ENCODE data around the gene CAPRIN1. TPM values are rescaled to one million over a fixed set of nuclear protein-coding genes. Genes with fewer than 3 reads are reported as not detected.

Gene CAPRIN1
- polyA plus RNA-seq, 2 donors = 54.0 to 58.8 TPM

DNA sequence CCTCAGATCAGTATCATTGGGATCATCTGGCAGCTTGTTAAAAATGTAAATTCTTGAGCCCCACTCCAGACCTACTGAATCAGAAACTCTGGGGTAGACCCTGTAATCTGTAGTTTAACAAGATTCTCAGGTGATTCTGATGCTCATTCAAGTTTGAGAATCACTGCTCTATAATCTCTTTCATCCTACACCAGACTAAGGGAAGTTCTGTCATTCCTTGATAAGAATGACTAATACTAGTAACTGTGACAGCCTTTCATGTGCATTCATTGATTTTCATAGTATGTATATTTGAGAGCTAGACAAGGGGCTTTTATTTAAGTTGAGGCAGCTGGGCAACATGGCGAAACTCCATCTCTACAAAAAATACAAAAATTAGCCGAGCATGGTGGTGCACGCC, 83.9 kb downstream of the CAPRIN1 start:
- H3K4me3 ChIP-seq (ENCODE audit: low read depth in 1 of 2, low read length in 2 of 2) = no peak overlapping the region
- H3K4me1 ChIP-seq (ENCODE audit: control insufficient read depth in 2 of 2, insufficient read depth in 2 of 2, low read length in 1 of 2) = no peaks in the 10 kb centered on the region
- H3K27ac ChIP-seq (ENCODE audit: low read depth in 2 of 2, low read length in 1 of 2) = no peak overlapping the region
- no peaks in the 10 kb centered on the region for H3K9me3 ChIP-seq (ENCODE audit: control insufficient read depth in 2 of 2, insufficient read depth in 1 of 2, low read depth in 1 of 2, low read length in 1 of 2)
- WGBS, 2 donors = 91 to 94% methylated on average over 3 of the region's 3 CpGs
- H3K27me3 ChIP-seq (ENCODE audit: control insufficient read depth in 1 of 2, insufficient read depth in 2 of 2, low read length in 2 of 2) = no peaks in the 10 kb centered on the region
- peaks cover 42 to 63% of the 10 kb centered on the region in 2 donors for H3K36me3 ChIP-seq (ENCODE audit: control insufficient read depth in 2 of 2, insufficient read depth in 2 of 2, low read length in 1 of 2)

DNA sequence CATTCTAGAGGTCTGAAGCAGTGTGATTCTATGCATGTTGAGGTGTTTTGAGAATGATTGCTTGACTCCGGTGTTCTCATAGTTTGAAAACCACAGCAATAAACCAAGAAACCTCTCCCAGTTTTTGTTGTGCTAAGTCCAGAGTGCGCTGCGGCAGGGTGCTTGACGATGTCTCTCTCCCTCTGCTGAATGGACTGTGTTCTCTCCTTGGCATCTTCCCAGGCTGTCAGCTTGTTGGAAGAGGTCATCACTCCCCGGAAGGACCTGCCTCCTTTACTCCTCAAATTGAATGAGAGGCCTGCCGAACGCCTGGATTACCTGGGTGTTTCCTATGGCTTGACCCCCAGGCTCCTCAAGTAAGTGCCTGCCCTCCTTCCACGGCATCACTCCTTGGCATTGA, 84.9 kb downstream of the CAPRIN1 start:
- Histone ChIP-seq H3K9me3 (ENCODE audit: control insufficient read depth in 2 of 2, insufficient read depth in 1 of 2, low read depth in 1 of 2, low read length in 1 of 2) (no peaks in the 10 kb centered on the region), H3K36me3 (ENCODE audit: control insufficient read depth in 2 of 2, insufficient read depth in 2 of 2, low read length in 1 of 2) (peaks cover 35 to 64% of the 10 kb centered on the region in 2 donors), H3K4me3 (ENCODE audit: low read depth in 1 of 2, low read length in 2 of 2) (no peak overlapping the region)

DNA sequence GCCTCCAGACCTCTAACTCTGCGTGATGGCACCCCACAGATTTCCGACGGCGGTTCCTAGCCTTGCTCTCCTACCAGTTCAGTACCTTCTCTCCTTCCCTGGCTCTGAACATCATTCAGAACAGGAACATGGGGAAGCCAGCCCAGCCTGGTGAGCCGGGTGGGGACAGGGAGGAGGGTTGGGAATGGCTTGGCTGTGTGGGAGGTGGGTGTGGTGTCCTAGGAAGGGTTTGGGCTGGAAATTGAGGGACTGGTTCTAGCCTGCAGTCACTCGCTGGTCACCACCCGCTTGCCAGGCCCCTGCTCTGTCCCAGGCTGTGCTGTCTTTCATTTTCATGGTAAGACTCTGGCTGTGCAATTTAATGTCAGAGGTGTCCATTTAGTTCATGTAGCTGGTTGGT, 87.8 kb downstream of the CAPRIN1 start:
- no peaks in the 10 kb centered on the region for H3K4me1 ChIP-seq (ENCODE audit: control insufficient read depth in 2 of 2, insufficient read depth in 2 of 2, low read length in 1 of 2)
- no peaks in the 10 kb centered on the region for H3K9me3 ChIP-seq (ENCODE audit: control insufficient read depth in 2 of 2, insufficient read depth in 1 of 2, low read depth in 1 of 2, low read length in 1 of 2)
- WGBS, 2 donors = 80 to 87% methylated on average over 7 of the region's 7 CpGs
- no peak overlapping the region for H3K4me3 ChIP-seq (ENCODE audit: low read depth in 1 of 2, low read length in 2 of 2)
- no peak overlapping the region for H3K27ac ChIP-seq (ENCODE audit: low read depth in 2 of 2, low read length in 1 of 2)
- H3K27me3 ChIP-seq (ENCODE audit: control insufficient read depth in 1 of 2, insufficient read depth in 2 of 2, low read length in 2 of 2) = no peaks in the 10 kb centered on the region
- peaks cover 52 to 66% of the 10 kb centered on the region in 2 donors for H3K36me3 ChIP-seq (ENCODE audit: control insufficient read depth in 2 of 2, insufficient read depth in 2 of 2, low read length in 1 of 2)

More for the DNA sequence above, 84.9 kb downstream of the CAPRIN1 start:
- 93 to 95% methylated on average over 8 of the region's 8 CpGs for WGBS, 2 donors
- Histone ChIP-seq H3K4me1 (ENCODE audit: control insufficient read depth in 2 of 2, insufficient read depth in 2 of 2, low read length in 1 of 2) (no peaks in the 10 kb centered on the region), H3K27ac (ENCODE audit: low read depth in 2 of 2, low read length in 1 of 2) (no peak overlapping the region), H3K27me3 (ENCODE audit: control insufficient read depth in 1 of 2, insufficient read depth in 2 of 2, low read length in 2 of 2) (no peaks in the 10 kb centered on the region)

DNA sequence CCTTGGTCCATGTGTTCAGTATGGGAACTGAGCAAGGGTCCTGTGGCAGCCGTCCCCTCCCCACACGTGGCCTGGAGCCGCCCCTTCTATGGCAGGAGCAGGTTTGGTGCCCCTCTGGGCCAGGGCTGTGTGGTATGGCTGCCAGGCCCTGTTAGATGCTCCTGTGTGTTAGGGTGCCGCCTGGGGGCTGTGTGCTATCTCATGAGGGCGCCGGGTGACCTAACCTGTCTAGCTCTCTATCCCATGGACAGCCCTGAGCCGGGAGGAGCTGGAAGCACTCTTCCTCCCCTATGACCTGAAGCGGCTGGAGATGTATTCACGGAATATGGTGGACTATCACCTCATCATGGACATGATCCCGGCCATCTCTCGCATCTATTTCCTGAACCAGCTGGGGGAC, 88.6 kb downstream of the CAPRIN1 start:
- H3K4me1 ChIP-seq (ENCODE audit: control insufficient read depth in 2 of 2, insufficient read depth in 2 of 2, low read length in 1 of 2) = no peaks in the 10 kb centered on the region
- H3K36me3 ChIP-seq (ENCODE audit: control insufficient read depth in 2 of 2, insufficient read depth in 2 of 2, low read length in 1 of 2) = peaks cover 44 to 65% of the 10 kb centered on the region in 2 donors

DNA sequence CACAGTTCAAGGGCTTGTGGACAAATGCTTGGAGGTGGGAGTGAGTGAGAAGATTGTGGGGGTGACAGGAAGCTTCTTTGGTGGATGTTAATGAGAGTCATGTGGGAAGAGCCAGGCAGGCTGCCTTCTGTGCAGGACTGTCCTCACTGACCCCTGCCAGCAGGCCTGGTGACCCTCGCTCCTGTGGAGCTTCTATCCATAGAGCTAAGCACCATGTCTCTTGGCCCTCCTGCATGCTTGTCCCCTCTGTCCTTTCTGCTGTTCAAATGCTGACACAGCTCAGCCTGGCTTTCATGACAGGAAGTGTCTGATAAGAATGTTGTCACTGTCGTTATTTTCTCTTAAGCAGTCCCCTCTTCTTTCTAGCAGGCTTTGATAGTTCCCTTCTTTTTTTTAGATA, 91.5 kb downstream of the CAPRIN1 start:
- no peaks in the 10 kb centered on the region for H3K27me3 ChIP-seq (ENCODE audit: control insufficient read depth in 1 of 2, insufficient read depth in 2 of 2, low read length in 2 of 2)
- H3K27ac ChIP-seq (ENCODE audit: low read depth in 2 of 2, low read length in 1 of 2) = no peak overlapping the region
- H3K4me3 ChIP-seq (ENCODE audit: low read depth in 1 of 2, low read length in 2 of 2) = no peak overlapping the region
- H3K36me3 ChIP-seq (ENCODE audit: control insufficient read depth in 2 of 2, insufficient read depth in 2 of 2, low read length in 1 of 2) = peaks cover 46 to 65% of the 10 kb centered on the region in 2 donors
- WGBS, 2 donors = 82 to 87% methylated on average over 2 of the region's 2 CpGs
- H3K4me1 ChIP-seq (ENCODE audit: control insufficient read depth in 2 of 2, insufficient read depth in 2 of 2, low read length in 1 of 2) = no peaks in the 10 kb centered on the region
- H3K9me3 ChIP-seq (ENCODE audit: control insufficient read depth in 2 of 2, insufficient read depth in 1 of 2, low read depth in 1 of 2, low read length in 1 of 2) = no peaks in the 10 kb centered on the region

More for the DNA sequence above, 88.6 kb downstream of the CAPRIN1 start:
- Histone ChIP-seq H3K9me3 (ENCODE audit: control insufficient read depth in 2 of 2, insufficient read depth in 1 of 2, low read depth in 1 of 2, low read length in 1 of 2) (no peaks in the 10 kb centered on the region), H3K4me3 (ENCODE audit: low read depth in 1 of 2, low read length in 2 of 2) (no peak overlapping the region), H3K27ac (ENCODE audit: low read depth in 2 of 2, low read length in 1 of 2) (no peak overlapping the region), H3K27me3 (ENCODE audit: control insufficient read depth in 1 of 2, insufficient read depth in 2 of 2, low read length in 2 of 2) (no peaks in the 10 kb centered on the region)
- WGBS, 2 donors = 95 to 97% methylated on average over 11 of the region's 11 CpGs

DNA sequence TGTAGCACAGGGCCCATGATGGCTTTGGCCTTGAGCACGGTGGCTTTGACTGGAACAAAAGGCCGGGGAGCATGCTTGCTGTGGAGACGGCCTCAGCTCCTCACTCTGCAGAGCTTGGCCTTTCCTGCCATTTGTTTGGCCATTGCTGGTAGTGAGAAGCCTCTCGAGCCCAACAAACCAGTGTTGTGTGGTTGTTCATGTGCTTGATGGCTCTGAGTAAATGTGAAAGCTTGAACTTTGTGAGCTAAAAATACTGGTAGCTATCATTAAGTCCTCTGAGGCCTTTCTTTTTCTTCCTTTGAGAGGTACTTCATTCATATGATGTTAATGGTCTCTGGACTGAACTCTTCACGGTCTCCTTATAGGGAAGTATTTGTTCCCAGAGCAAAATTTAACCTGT, 93.5 kb downstream of the CAPRIN1 start:
- no peaks in the 10 kb centered on the region for H3K27me3 ChIP-seq (ENCODE audit: control insufficient read depth in 1 of 2, insufficient read depth in 2 of 2, low read length in 2 of 2)
- WGBS, 2 donors = 87 to 89% methylated on average over 5 of the region's 5 CpGs
- no peak overlapping the region for H3K4me3 ChIP-seq (ENCODE audit: low read depth in 1 of 2, low read length in 2 of 2)
- no peak overlapping the region for H3K27ac ChIP-seq (ENCODE audit: low read depth in 2 of 2, low read length in 1 of 2)
- H3K9me3 ChIP-seq (ENCODE audit: control insufficient read depth in 2 of 2, insufficient read depth in 1 of 2, low read depth in 1 of 2, low read length in 1 of 2) = no peaks in the 10 kb centered on the region
- peaks cover 42 to 60% of the 10 kb centered on the region in 2 donors for H3K36me3 ChIP-seq (ENCODE audit: control insufficient read depth in 2 of 2, insufficient read depth in 2 of 2, low read length in 1 of 2)
- no peaks in the 10 kb centered on the region for H3K4me1 ChIP-seq (ENCODE audit: control insufficient read depth in 2 of 2, insufficient read depth in 2 of 2, low read length in 1 of 2)

DNA sequence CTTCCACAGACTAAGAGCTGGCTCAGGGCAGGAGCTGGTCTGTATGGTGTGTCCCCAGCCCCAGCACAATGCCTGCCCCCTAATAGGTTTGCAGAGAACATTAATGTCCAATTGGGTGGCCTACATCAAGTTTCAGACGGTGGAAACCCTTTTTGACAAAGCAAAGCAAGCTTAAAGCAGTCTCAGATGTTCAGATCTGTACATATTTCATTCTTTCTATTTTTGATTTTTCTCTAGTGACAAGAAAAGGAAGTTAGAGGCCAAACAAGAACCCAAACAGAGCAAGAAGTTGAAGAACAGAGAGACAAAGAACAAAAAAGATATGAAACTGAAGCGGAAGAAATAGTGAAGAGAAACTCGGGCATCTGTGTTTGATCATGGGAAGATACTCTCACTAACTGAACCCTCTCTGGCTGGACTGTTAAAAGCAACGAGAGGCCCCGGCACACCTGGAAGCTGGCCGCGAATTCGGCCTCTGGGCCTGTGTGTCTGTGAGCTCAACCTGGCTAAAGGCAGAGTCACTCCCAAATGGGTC, 94.4 kb downstream of the CAPRIN1 start:
- Histone ChIP-seq H3K27ac (ENCODE audit: low read depth in 2 of 2, low read length in 1 of 2) (no peak overlapping the region), H3K36me3 (ENCODE audit: control insufficient read depth in 2 of 2, insufficient read depth in 2 of 2, low read length in 1 of 2) (peaks cover 42 to 57% of the 10 kb centered on the region in 2 donors), H3K9me3 (ENCODE audit: control insufficient read depth in 2 of 2, insufficient read depth in 1 of 2, low read depth in 1 of 2, low read length in 1 of 2) (no peaks in the 10 kb centered on the region), H3K4me1 (ENCODE audit: control insufficient read depth in 2 of 2, insufficient read depth in 2 of 2, low read length in 1 of 2) (no peaks in the 10 kb centered on the region), H3K4me3 (ENCODE audit: low read depth in 1 of 2, low read length in 2 of 2) (no peak overlapping the region), H3K27me3 (ENCODE audit: control insufficient read depth in 1 of 2, insufficient read depth in 2 of 2, low read length in 2 of 2) (no peaks in the 10 kb centered on the region)
- 79 to 85% methylated on average over 8 of the region's 8 CpGs for WGBS, 2 donors

DNA sequence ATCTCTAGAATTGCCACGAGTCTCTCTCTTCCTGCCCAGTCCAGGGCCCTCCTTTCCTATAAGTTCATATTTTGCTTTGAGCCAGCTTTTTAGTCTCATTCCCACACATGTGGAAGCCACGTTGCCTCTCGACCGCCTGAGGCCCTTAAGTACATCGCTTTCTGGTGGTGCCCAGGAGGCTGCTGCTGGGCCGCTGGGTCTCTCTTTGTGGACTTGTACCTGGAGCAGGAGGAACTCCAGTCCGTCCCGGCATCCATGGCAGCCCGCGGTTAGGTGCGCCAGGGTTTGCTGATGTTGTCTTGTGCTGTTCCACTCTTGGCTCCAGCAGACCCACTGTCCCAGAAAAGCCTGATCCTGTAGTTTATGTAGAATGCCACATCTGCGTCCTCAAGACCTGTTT, 94.9 kb downstream of the CAPRIN1 start:
- Histone ChIP-seq H3K27ac (ENCODE audit: low read depth in 2 of 2, low read length in 1 of 2) (no peak overlapping the region), H3K4me1 (ENCODE audit: control insufficient read depth in 2 of 2, insufficient read depth in 2 of 2, low read length in 1 of 2) (no peaks in the 10 kb centered on the region), H3K36me3 (ENCODE audit: control insufficient read depth in 2 of 2, insufficient read depth in 2 of 2, low read length in 1 of 2) (peaks cover 42 to 52% of the 10 kb centered on the region in 2 donors), H3K27me3 (ENCODE audit: control insufficient read depth in 1 of 2, insufficient read depth in 2 of 2, low read length in 2 of 2) (no peaks in the 10 kb centered on the region), H3K9me3 (ENCODE audit: control insufficient read depth in 2 of 2, insufficient read depth in 1 of 2, low read depth in 1 of 2, low read length in 1 of 2) (no peaks in the 10 kb centered on the region), H3K4me3 (ENCODE audit: low read depth in 1 of 2, low read length in 2 of 2) (no peak overlapping the region)
- WGBS, 2 donors = 89 to 92% methylated on average over 12 of the region's 12 CpGs

DNA sequence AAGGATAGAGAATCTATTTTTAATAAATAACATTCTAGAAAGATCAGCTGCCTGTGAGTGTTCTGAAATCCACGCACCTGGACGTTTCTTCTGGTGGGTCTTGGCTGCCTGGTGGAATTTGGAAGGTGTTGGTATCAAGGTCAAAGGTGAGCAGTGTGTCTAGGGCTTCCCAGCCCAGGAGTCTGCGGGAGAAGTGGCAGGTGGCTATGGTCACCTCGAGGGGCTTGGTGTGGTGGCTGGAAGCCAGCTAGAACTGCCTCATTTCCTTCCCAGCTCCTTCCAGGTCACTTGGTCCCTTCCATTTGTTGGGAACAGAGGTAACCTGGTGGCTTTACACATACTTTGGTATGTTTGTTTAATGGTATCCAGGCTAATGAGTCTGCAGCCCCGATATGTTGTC, 95.3 kb downstream of the CAPRIN1 start:
- H3K27me3 ChIP-seq (ENCODE audit: control insufficient read depth in 1 of 2, insufficient read depth in 2 of 2, low read length in 2 of 2) = no peaks in the 10 kb centered on the region
- H3K36me3 ChIP-seq (ENCODE audit: control insufficient read depth in 2 of 2, insufficient read depth in 2 of 2, low read length in 1 of 2) = peaks cover 44 to 49% of the 10 kb centered on the region in 2 donors
- H3K4me3 ChIP-seq (ENCODE audit: low read depth in 1 of 2, low read length in 2 of 2) = no peak overlapping the region
- WGBS, 2 donors = 83% methylated on average over 5 of the region's 5 CpGs
- no peaks in the 10 kb centered on the region for H3K4me1 ChIP-seq (ENCODE audit: control insufficient read depth in 2 of 2, insufficient read depth in 2 of 2, low read length in 1 of 2)
- H3K27ac ChIP-seq (ENCODE audit: low read depth in 2 of 2, low read length in 1 of 2) = no peak overlapping the region
- no peaks in the 10 kb centered on the region for H3K9me3 ChIP-seq (ENCODE audit: control insufficient read depth in 2 of 2, insufficient read depth in 1 of 2, low read depth in 1 of 2, low read length in 1 of 2)

DNA sequence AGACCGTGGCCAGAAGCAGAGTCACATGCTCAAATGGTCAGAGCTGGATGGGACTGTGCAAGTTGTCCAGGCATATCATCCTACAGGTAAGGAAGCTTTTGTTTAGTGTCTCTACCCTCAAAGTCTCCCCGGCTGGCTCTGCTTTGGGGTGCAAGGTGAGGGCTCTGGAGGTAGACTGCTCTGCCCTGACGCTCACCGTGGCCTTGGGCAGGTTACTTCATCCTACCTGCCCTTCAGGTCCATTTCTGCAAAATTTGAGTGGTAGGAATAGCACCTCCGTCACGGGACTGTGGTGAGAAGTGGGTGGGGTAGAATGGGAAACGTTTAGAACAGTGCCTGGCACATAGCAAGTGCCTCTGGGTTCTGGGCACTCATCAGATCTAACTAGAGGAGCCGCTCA, 96.0 kb downstream of the CAPRIN1 start:
- Histone ChIP-seq H3K4me3 (ENCODE audit: low read depth in 1 of 2, low read length in 2 of 2) (no peak overlapping the region), H3K27ac (ENCODE audit: low read depth in 2 of 2, low read length in 1 of 2) (no peak overlapping the region), H3K36me3 (ENCODE audit: control insufficient read depth in 2 of 2, insufficient read depth in 2 of 2, low read length in 1 of 2) (peaks cover 39 to 53% of the 10 kb centered on the region in 2 donors), H3K4me1 (ENCODE audit: control insufficient read depth in 2 of 2, insufficient read depth in 2 of 2, low read length in 1 of 2) (no peaks in the 10 kb centered on the region), H3K27me3 (ENCODE audit: control insufficient read depth in 1 of 2, insufficient read depth in 2 of 2, low read length in 2 of 2) (no peaks in the 10 kb centered on the region), H3K9me3 (ENCODE audit: control insufficient read depth in 2 of 2, insufficient read depth in 1 of 2, low read depth in 1 of 2, low read length in 1 of 2) (no peaks in the 10 kb centered on the region)
- 79 to 86% methylated on average over 8 of the region's 8 CpGs for WGBS, 2 donors
